K562 (cell line): ENCODE data around the gene PEX3. TPM values are rescaled to one million over a fixed set of nuclear protein-coding genes. Genes with fewer than 3 reads are reported as not detected.

ENCODE experiments used
- CBFA2T3 ChIP-seq: fragments of 450-650 bp; IDR thresholded peaks from 2 replicates; pipeline ENCODE4 v1.6.1; 2017
- CCAR2 ChIP-seq: fragments of 200-400 bp; formaldehyde crosslinking; IDR thresholded peaks from 2 replicates; pipeline ENCODE4 v1.6.1; 2017; ENCODE audit warnings: mild to moderate bottlenecking, low read depth, low read length
- CUX1 ChIP-seq: fragments of 200-800 bp; sonication (Bioruptor generic); IDR thresholded peaks from 2 replicates; pipeline ENCODE4 v1.6.1; 2016; ENCODE audit warnings: missing genetic modification characterization, missing compliant biosample characterization
- FOXK1 ChIP-seq: sonication (generic); formaldehyde crosslinking; IDR thresholded peaks from 2 replicates; pipeline ENCODE4 v1.8.0; 2022; ENCODE audit warnings: missing genetic modification reagents, mild to moderate bottlenecking, borderline replicate concordance
- HDAC6 ChIP-seq: IDR thresholded peaks from 2 replicates; pipeline ENCODE4 v1.6.1; 2012; ENCODE audit warnings: low read depth, mild to moderate bottlenecking, control low read depth, inconsistent platforms, low read length, moderate library complexity
- KAT8 ChIP-seq: fragments of 450-650 bp; IDR thresholded peaks from 2 replicates; pipeline ENCODE4 v1.6.1; 2016; ENCODE audit warnings: low read depth, mild to moderate bottlenecking
- RCOR1 ChIP-seq, 2 experiments: IDR thresholded peaks; 2 replicates each; pipeline ENCODE4 v1.6.1; 2012; ENCODE audit warnings: low read depth in 2 of 2, low read length in 2 of 2, borderline replicate concordance in 1 of 2, improper control_type of control experiment in 1 of 2
- VEZF1 ChIP-seq: fragments of 200-800 bp; sonication (Bioruptor generic); IDR thresholded peaks from 2 replicates; pipeline ENCODE4 v1.6.1; 2017; ENCODE audit warnings: missing genetic modification characterization, missing compliant biosample characterization
- ZBTB1 ChIP-seq: sonication (generic); formaldehyde crosslinking; IDR thresholded peaks from 2 replicates; pipeline ENCODE4 v1.8.1; 2023; ENCODE audit warnings: missing genetic modification reagents, low read depth, mild to moderate bottlenecking, borderline replicate concordance
- ZBTB49 ChIP-seq: sonication (generic); formaldehyde crosslinking; IDR thresholded peaks from 2 replicates; pipeline ENCODE4 v1.8.0; 2022; ENCODE audit warnings: missing genetic modification reagents, mild to moderate bottlenecking, borderline replicate concordance
- ZNF217 ChIP-seq: sonication (generic); formaldehyde crosslinking; IDR thresholded peaks from 2 replicates; pipeline ENCODE4 v1.8.0; 2022; ENCODE audit warnings: mild to moderate bottlenecking, missing genetic modification reagents
- ZNF511 ChIP-seq: sonication (generic); formaldehyde crosslinking; IDR thresholded peaks from 2 replicates; pipeline ENCODE4 v1.8.0; 2022; ENCODE audit warnings: mild to moderate bottlenecking, missing genetic modification reagents
- polyA plus RNA-seq, 8 experiments: library from polyadenylated mRNA; depleted of rRNA in 4 of 8; stranded (reverse) in 5 of 8; unstranded in 3 of 8; fragments of >200 nt; fragmentation: Nextera tagmentation in 2 of 8; fragmentation: Illumina TruSeq in 1 of 8; extraction: Ambion mirVana in 2 of 8; extraction: Trizol in 1 of 8; gene quantifications; 2 replicates each; pipeline versions ENCODE4 v1.2.1 to v1.2.3, GENCODE V29; 2011 to 2014; ENCODE audit warnings: inconsistent platforms in 1 of 8, missing spikeins in 1 of 8
- total RNA-seq, 7 experiments: library from RNA; depleted of rRNA in 6 of 7; stranded (reverse); fragments of >200 nt in 6 of 7; fragmentation: Illumina TruSeq in 2 of 7; extraction: Trizol in 2 of 7; gene quantifications; 2 replicates each; pipeline versions ENCODE4 v1.2.1 to v1.2.3, GENCODE V29; 2011 to 2021; ENCODE audit warnings: low replicate concordance in 1 of 7

The PEX3 gene
- total and polyA plus RNA-seq, 9 of the 15 experiments (the other 6 are each of a cell fraction or from before 2014, with no cell fraction given): 17.3 to 69.6 (median 32.7) TPM

GRCh38 chr6:143510991-143511891, 60.6 kb downstream of the PEX3 start, which contains the start of gene FUCA2 (continued):
- peak; percentile 81 for TF ChIP-seq ZBTB49 (CRISPR knock-in tag)
- no peak for TF ChIP-seq CCAR2
- TF ChIP-seq CBFA2T3: peak; percentile 2; the same call in 1 of the 2 replicates
- TF ChIP-seq KAT8: no peak
- no peak for TF ChIP-seq CUX1 (CRISPR knock-in tag)
- no peak for TF ChIP-seq HDAC6
- TF ChIP-seq ZNF217 (CRISPR knock-in tag): no peak
- TF ChIP-seq ZBTB1 (CRISPR knock-in tag): peak; percentile 86
- peak; percentile 67; the same call in 1 of the 2 replicates for TF ChIP-seq VEZF1 (CRISPR knock-in tag)
- peak; percentile 88 for TF ChIP-seq FOXK1 (CRISPR knock-in tag)
- peak in 1 of 2 experiments; percentile 78; a peak in 2 of 4 replicates for TF ChIP-seq RCOR1 (IDR thresholded peaks at IDR 0.05; ENCODE audit: borderline replicate concordance in 1 of 2, low read depth in 2 of 2, low read length in 2 of 2)
- peak; percentile 98 for TF ChIP-seq ZNF511 (CRISPR knock-in tag)
